GM04504 (cell line): ENCODE data around the gene ACP6.
A peak's percentile ranks its signal among the peaks of the same experiment; 100 is the strongest.
"Not testable (repeated sequence)": the region's sequence is repeated elsewhere in the genome, so short reads cannot be mapped to it uniquely, and the experiment has no call there.

ENCODE experiments used
- DNase-seq: peaks from one replicate; pipeline ENCODE4 v3.0.0-alpha.2; 2012; ENCODE audit warnings: low read depth

The ACP6 gene

DNA sequence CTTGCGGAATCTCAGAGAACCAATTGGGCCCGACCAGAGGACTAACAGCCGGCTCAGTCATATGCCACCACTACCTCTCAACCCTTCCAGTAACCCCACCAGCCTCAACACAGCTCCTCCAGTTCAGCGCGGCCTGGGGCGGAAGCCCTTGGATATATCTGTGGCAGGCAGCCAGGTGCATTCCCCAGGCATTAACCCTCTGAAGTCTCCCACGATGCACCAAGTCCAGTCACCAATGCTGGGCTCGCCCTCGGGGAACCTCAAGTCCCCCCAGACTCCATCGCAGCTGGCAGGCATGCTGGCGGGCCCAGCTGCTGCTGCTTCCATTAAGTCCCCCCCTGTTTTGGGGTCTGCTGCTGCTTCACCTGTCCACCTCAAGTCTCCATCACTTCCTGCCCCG lies 49.8 kb downstream of the ACP6 start:
- no peak for DNase-seq

DNA sequence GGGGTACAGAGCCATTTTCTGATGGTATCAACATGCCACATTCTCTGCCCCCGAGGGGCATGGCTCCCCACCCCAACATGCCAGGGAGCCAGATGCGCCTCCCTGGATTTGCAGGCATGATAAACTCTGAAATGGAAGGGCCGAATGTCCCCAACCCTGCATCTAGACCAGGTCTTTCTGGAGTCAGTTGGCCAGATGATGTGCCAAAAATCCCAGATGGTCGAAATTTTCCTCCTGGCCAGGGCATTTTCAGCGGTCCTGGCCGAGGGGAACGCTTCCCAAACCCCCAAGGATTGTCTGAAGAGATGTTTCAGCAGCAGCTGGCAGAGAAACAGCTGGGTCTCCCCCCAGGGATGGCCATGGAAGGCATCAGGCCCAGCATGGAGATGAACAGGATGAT lies 50.6 kb downstream of the ACP6 start:
- no peak for DNase-seq

DNA sequence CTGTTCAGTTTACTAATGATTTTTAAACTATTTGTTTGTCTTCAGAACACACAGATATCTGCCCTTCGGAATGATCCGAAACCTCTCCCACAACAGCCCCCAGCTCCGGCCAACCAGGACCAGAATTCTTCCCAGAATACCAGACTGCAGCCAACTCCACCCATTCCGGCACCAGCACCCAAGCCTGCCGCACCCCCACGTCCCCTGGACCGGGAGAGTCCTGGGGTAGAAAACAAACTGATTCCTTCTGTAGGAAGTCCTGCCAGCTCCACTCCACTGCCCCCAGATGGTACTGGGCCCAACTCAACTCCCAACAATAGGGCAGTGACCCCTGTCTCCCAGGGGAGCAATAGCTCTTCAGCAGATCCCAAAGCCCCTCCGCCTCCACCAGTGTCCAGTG lies 51.6 kb downstream of the ACP6 start:
- DNase-seq = no peak

DNA sequence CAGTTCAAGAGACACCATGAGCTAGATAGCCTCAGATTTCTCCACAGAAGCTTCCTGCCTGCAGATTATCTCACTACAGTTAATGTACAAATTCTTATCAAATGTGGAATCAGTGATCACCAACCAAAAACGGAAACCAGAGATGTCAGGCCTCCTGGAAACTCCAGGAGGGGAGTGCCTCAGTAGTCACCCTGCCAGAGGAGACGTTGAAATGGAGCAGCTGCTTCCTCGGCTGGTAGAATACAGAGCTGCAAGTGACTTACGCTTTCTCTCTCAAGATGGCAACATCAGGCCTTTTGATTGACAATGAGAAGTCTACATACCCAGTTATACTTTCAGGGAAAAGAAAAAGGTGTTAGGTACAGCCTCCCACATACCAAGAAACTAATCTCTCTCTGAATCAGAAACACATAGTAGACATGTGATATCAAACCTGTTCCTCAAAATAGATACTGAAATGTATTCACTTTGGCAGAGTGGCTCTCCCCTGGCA lies 52.2 kb downstream of the ACP6 start:
- DNase-seq = no peak

DNA sequence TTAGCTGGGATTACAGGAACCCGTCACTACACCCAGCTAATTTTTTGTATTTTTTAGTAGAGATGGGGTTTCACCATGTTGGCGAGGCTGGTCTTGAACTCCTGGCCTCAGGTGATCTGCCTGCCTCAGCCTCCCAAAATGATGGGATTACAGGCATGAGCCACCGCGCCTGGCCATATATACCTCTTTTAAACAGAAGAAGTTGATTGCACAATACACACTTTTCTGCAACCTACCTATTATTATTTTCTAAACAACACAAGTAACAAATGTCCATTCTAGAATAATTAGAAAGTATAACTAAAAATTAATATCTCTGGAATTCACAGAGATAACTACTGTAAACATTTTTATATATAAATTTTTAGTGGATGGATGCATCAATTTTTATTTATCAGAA lies 55.4 kb downstream of the ACP6 start:
- DNase-seq = not testable (repeated sequence)

DNA sequence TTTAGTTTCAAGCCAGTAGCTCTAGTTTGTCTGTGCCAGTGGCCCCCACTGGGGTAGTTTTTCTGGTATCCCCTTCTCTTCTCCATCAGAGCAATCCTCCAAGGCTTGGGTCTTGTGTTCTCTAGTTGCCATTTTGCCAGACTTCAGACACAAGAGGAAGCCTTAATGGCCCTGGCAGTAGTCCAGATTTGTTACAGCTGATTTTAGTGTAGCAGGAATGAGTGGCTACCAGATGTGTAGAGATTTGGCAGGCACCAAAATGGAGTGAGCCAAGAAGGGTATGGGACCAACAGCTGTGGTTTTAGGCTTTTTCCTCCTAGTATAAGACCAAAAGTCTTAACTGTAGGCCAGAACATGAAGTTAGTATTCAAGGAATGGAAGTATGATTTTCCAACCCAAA lies 56.8 kb downstream of the ACP6 start:
- DNase-seq = peak; percentile 38

DNA sequence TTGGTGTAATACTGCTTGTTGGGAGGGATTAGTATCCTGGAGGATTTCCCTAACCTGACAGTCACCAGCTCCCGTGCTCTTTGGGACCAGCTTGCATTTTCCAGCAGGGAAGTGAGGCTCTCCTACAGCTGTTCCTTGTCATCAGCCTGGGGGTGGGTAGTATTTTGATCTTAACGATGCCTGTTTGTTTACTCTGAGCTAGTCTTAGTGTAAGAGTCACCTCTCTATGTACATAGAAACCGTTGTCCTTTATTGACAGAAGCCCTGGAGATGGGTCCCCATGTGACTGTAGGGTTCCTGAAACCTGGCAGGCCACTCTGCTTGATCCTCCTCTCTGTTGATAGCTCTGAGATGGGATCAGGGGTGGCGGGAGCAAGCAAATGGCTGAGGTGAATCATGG lies 58.0 kb downstream of the ACP6 start:
- no peak for DNase-seq

DNA sequence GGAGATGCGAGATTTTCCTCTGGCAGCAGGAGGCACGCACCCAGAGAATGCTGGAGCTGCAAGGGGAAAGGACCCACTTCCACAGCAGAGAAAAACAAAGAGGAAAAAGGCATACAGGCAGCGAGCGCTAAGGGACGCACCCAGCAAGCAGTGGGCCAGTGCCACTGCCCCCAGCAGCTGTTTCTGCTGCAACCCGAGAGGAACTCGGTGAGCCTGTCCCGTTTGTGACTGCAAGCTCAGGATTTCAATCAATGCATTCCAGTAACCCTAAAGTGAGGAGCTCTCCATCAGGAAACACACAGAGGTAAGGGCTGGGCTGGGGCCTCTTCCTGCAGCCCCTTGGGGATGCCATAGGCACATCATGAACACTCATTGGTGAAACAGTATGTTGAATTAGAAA lies 58.7 kb downstream of the ACP6 start:
- DNase-seq = no peak

DNA sequence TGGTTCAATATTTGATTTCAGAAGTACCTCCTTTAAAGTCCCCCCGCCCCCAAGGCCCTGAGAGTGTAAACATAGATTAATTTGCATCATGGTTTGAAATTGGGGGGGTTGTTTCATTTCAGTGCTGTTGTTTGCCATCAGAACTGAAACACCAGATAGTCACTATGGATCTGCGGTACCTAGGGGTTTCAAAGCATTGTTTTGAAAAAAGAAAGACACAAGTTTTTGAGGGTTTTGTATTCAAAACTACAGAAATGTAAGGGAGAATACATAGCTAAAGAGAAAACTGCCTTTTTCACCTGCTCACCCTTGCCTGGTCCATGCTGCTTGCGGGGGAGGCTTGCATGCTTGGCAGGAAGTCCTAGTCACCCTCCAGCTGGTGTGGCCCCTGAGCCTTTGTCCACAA lies 59.3 kb downstream of the ACP6 start:
- no peak for DNase-seq

DNA sequence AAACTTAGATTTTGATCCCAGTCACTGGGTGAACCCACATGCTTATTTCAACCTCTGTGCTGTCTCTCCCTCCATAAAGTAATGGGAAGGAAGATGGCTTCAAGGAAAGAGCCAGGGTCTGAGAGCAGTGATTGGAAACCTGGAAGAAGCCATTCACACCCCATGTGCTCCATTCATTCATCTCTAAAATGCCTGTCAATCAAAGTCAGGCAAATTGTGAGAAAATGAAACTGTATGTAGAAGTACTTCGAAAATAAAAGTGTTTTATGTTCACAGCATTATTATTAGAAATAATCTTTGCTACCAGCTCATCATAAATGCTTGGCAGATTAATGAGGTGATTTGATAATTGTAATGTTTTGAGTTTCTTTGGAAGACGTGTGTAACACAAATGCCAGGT lies 61.0 kb downstream of the ACP6 start:
- DNase-seq = no peak

DNA sequence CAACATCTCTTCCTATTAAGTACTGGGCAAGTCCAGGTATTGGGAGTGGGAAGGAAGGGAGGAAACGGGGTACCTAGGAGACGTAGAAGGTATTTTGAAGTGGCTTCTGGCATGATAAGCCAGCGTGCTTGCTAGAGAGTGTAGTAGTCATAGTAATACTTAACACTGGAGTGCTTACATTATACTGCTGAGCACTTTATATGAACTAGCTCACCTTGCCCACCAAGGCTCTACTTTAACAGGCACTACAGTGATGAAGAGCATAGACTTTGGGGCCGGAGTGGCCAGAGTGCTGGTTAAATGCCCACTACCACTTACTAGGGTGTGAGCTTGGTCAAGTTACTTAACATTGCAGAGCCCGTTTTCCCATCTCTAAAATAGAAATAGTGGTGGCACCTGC lies 61.7 kb downstream of the ACP6 start:
- DNase-seq = no peak

DNA sequence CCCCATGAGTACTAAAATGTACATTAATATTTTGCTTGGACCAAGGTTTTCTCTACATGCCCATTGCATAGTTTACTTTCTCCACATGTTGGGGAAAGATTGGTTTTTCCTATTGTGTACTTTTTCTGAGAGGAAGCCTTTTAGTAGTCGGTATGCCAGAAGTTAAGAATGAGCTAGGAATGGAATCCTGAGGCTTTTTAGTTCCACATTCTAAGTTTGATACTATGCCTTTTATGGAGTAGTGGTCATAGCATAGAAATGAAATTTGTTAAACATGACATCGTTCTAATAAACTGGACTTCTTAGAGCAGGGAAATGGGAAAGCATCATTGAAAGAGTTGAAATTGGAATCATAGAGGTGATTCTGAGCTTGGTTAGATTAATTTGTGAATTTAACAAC lies 64.7 kb downstream of the ACP6 start:
- no peak for DNase-seq

DNA sequence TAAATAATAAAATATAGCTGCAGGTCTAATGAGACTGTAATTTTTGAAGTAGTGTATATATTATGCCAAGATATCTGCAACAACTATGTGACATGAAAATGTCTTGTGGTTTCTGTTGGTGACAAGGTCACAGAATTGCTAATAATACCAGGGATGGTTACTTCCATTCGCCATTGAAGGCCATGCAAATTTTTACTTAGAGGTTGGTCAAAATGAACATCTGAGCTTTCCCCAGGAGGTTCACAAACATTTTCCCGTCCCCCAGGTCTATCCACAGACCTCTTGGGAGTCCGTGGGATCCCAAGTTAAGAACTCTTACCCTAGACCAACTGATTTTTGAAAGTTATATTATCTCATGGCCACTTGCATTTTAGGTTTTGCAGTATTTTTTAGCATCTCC lies 66.3 kb downstream of the ACP6 start:
- DNase-seq = no peak

DNA sequence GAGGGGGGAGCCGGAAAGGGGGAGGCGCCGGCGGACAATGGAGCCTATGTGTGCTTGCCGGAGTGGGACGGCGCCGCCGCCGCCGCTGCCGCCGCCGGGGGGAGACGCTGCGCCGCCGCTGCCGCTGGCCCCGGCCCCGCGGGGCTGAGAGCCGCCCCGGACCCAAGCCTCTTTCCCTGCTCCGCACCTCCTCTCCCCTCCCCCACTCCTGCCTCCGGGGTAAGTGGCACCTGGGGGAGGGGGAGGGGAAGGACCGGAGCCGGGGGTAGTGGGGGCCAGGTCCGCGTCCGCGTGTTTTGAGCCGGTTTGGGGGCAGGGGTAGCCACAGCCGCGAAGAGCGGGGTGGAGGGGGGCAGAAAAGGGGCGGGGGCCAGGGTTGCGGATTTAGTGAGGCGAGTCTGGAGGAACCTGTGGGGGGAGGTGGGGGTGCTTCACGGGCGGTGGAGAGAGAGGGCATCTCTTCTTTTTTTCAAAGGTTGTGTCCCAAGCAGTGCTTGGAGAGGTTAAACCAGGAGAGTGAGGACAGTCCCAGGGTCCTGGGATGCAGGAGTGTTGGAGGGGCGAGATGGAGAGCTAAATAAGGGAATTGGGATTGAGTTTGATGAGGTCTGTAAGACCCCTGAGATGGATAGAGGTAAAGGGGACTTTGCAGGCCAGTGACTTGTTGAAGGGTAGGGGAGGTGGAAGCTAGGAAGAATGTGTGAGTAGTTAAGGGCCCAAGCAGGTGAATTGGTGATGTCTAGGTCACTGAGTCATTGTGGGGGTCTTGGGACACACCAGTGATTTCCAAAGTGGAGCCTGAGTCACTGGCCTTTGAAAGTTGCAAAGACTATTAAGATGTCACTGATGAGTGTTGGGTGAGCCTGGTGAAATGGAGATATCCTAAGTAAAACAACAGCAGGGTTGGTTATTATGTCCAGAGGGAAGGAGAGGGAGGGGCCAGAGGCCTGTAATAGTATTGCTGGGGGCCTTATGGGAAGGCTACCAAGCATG lies 69.9 kb downstream of the ACP6 start:
- no peak for DNase-seq

DNA sequence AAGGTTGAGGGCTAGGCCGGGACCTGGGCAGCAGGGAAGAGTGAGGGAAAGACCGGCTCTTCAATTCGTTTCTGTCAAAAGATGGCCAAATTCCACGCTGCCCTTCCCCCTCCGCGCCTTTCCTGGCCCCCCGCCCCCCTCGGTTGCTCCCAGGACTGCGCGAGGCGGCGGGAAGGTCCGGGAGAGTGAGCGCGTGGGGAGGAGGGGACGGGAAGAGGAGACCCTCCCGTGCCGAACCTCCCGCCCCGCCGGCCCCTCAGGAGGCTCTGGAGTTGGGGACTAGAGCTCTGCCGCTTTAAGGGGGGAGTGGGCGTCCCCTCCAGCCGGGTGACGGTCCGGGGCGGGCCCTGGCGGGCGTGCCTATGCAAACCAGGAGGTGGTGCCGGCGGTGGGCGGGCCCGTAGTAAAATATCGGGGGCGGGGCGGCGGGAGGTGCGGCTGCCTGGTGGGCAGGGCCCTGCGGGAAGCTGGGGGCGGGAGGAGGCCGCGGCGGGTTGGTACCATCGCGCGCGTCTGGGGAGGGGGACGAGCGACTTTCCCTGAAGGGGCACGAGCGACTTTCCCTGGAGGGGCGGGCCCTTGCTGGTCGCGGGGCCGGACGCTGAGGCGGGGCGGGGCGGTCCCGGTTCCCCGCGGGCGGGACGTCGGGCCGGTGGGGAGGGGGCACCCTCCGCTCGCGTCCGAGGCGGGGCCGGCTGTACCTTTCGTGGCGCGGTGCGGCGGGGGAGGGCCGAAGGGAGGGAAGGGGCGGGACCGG lies 70.8 kb downstream of the ACP6 start:
- peak; percentile 81 for DNase-seq

DNA sequence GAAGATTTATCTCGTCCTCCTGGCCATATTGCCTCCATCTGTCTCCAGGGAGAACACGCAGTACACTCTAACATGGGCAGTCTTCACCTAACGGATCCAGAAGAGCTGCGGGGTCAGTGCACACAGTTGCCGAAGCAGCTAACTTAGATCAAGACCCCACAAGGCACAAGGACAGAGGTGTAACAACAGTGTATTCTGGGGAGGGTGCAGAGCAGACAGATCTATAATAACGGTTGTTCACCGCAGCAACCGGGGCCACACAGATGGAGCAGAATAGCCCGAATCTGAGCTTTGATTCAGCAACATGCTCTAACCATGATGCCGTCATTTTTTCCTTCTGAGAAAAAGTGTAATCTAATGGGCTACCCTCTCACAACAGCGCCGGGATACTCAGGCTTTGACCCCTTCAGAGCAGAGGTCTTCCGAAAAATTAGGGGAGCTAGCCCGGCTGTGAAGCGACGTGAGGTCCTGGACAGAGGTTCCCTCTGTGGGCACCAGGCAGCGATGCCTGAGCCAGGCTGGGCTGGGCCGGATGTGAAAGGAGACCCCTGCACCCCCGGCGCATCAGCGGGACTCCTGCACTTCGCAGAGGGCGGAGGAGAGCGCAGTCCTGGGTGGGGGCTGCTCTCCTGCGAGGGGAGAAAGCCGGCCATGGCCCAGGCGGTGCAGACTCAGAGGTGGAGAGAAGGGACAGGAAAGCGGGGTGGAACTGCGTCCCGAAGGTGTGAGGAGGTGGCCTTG lies 71.5 kb downstream of the ACP6 start:
- no peak for DNase-seq

DNA sequence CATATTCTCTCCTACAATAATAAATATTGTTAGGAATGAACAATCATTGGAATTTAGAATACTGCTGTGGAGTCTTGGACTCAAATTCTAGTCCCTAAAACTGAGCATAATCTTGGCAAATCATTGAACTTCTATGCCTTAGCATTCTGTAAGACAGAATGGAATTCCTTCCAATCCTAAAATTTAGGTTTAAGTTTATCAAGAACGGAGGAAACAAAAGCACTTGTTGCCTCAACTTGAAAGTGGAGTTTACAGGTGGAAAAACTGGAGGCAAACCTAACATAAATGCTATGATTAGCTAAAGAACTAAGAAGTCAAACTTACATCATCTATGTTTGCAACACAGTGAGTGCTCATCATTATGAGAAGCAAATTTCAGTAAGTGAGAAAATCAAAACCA lies 73.3 kb downstream of the ACP6 start:
- no peak for DNase-seq
